ENCODE data around the gene RRAD. TPM values are rescaled to one million over a fixed set of nuclear protein-coding genes. Genes with fewer than 3 reads are reported as not detected.

RRAD gene
- polyA plus RNA-seq, 3 donors: 2.4 to 3.3 (median 2.8) TPM

DNA sequence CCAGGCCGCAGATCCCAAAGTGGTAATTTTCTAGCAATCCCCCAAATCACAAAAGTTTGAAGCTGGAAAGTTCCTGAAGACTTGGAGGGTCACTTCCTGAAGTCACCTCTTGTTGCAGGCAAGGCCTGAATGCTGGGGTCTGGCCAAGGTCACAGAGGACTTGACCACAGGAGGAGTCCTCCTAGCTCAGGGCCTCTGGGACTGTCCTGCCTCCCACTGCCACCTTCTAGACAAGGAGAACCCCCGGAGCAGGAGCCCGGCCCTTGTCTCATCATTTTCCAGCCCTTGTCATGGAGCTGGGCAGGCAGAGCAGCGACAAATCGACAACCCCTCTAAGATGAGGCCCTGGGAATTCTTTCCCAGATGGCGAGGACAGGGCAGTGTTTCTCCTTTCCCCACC lies 7.0 kb downstream of the RRAD start:
- DNase-seq: no peak

- no peak for DNase-seq
Measured at GRCh38 chr16:66917741-66918140, 7.6 kb downstream of the RRAD start.

DNA sequence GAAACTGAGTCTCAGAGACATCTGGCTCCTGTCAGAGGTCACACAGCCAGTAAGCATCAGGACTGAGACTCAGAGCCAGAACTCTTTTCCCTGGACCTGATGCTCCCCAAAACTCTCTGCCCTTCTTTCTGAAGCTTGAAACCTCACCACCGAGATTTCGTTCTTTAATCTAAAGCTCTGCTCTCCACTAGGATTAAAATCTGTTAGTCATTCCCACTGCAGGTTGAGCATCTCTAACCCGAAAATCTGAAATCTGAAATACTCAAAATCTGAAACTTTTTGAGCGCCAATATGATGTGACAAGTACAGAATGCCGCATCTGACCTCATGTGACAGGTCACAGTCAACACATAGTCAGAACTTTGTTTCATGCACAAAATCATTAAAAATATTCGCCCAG lies 8.8 kb downstream of the RRAD start:
- no peak for DNase-seq

- no peak for DNase-seq
Measured at GRCh38 chr16:66915041-66915440, 10.3 kb downstream of the RRAD start.

DNA sequence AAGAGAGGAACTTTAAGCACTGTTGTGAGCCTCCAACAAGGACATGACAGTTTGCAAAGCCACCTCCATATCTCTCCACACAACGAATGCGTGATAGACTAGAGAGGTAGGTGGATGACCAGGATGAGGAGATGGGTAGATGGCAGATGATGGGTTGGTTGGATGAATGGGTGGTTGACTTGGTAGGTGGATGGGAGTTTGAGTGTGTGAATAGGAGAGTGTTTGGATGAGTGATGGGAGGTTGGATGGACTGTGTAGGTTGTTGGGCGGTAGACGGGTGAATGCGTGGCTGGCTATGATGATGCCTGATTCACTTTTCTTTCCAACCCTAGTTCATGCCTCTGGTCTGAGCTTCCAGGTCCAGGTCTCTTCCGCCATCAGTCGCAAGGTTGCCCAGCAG lies 10.8 kb downstream of the RRAD start:
- no peak for DNase-seq

- no peak for DNase-seq
Measured at GRCh38 chr16:66913711-66914110, 11.6 kb downstream of the RRAD start.

GRCh38 chr16:66913081-66913480 lies 12.3 kb downstream of the RRAD start:
- no peak for DNase-seq

DNA sequence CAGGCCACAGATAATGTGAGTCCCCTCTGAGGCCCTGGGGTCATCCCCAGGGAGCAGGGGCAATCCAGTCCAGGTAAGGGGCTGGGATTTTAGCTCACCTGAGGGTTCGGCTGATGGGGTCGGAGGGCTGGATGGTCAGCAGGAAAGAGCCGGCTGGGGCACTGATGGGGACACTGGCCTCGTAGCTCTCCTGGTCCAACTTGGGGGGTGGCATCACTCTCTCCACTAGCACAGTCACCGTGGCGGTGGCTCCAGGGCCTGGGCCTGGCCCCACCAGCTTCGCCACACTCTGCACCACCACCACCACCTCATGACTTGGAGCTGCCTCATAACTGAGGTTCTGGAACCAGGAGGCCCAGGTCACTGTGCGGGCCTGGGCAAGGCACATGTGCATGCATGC lies 13.5 kb downstream of the RRAD start:
- no peak for DNase-seq

GRCh38 chr16:66911112-66911511 lies 14.2 kb downstream of the RRAD start:
- DNase-seq: no peak

DNA sequence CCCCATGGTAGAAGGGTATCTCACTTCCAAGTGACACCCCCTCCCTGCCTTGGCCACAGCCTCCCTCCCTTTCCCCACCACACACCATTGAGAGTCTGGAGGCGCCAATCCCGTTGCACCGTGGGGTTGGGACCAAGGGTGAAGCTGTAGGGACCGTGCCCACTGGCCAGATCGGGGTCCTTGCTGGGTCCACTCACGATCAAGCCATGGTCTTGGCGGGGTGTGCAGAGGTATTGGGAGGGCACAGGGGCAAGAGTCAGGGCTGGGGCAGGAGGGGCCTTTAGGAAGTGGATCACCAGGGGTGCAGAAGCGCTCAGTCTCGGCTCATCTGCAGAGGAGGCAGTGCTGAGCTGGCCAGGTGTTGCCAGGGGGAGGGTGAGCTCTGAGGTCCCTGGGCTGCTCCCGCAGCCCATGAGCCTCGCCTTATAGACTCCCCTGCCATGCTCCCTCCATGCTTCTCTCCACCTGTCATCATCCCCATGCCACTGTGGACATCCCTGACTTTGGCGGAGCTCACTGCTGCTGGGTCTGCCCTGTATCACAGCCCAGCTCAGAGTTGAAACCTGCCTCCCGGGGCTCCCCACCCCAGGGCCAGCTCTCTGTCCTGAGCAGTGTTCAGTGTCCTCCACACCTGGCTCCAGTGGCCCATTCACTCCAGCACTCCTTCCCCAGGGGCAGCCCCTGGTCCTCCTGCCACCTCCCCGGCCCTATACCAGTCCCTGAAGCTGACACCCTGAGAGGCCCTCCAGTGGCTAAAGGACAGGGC lies 15.0 kb downstream of the RRAD start:
- DNase-seq: no peak

- no peak for DNase-seq
Measured at GRCh38 chr16:66908762-66909559, 16.4 kb downstream of the RRAD start.

- DNase-seq: no peak
Measured at GRCh38 chr16:66908116-66908515, 17.2 kb downstream of the RRAD start.

DNA sequence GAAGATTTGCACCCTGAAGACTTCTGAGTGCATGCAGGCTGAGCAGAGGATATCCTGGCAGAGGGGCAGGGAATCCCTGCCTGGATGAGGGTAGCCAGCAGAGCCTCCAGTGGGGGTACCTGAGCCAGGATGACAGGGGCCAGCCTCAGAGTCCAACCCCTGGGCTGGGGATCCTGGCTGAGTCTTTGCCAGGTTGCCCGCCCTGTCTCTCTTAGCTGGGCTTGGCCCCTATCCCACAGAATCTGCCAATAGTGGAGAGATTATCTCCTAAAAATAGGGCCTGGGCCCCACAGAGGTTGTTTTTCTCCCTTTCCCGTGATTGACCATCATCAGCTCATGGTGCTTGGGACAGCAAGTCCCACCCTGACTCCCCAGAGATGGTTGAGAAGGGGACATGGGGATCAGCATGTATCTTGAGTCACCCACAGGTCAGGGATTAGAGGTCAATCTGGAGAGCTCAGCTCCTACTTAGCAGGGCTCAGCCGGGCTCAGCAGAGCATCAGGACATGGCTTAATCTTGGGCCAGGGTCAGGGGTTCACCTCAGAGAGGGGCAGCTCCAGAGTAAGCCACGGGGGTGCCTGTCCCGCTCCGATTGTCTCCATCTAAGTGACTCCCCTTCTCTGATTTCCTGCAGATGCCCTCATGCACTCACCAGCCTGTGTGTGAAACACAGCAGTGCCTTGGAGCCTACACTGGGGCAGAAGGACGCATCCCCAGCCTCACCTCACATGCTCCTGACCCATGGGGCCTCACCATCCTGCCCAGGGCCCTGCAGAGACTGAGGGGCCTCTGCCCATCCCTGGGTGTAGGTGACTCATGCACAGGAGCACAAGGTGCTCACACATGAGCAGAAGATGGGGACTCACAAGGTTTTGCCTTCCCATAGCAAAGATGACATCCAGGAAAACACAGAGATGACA lies 18.2 kb downstream of the RRAD start:
- no peak for DNase-seq

DNA sequence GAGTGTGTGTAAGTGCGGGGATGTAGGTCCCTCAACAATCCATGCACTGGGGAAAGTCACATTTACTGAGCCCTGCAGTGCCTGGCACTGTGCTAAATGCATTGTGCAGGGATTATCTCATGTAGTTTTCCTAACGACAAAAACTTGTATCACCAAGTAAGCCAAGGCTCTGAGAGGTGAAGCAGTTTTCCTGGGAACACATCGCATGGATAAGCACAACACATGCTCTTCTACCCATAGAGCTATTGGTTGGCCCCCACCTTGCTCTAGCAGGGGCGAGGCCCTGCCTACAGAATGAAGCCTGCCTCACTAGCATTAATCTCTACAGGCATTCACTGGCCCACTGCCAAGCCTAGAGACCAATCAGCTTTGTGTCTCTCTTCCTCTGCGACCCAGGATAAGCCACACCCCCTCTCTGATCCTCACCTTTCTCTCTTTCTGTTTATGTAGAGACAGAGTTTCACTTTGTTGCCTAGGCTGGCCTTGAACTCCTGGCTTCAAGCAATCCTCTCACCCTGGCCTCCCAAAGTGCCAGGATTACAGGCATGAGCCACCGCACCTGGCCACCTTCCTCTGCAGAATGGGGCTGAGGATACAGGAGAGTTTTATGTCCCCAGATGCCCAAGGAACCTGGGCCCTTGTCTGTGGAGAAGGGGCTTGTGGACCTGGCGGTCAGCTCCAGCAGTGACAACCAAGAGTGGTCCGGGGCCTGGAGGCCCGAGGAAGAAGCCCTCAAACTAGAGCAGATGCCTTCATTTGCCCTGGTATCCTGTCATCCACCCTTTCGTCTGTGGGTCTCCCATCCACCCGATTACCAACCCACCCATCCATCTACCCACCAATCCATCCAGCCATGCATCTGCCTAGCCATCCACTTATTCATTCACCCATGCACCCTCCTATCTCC lies 19.4 kb downstream of the RRAD start:
- peak; percentile 68 for DNase-seq

GRCh38 chr16:66904846-66905632 lies 20.3 kb downstream of the RRAD start:
- no peak for DNase-seq

- no peak for DNase-seq
Measured at GRCh38 chr16:66904428-66904845, 20.9 kb downstream of the RRAD start.

DNA sequence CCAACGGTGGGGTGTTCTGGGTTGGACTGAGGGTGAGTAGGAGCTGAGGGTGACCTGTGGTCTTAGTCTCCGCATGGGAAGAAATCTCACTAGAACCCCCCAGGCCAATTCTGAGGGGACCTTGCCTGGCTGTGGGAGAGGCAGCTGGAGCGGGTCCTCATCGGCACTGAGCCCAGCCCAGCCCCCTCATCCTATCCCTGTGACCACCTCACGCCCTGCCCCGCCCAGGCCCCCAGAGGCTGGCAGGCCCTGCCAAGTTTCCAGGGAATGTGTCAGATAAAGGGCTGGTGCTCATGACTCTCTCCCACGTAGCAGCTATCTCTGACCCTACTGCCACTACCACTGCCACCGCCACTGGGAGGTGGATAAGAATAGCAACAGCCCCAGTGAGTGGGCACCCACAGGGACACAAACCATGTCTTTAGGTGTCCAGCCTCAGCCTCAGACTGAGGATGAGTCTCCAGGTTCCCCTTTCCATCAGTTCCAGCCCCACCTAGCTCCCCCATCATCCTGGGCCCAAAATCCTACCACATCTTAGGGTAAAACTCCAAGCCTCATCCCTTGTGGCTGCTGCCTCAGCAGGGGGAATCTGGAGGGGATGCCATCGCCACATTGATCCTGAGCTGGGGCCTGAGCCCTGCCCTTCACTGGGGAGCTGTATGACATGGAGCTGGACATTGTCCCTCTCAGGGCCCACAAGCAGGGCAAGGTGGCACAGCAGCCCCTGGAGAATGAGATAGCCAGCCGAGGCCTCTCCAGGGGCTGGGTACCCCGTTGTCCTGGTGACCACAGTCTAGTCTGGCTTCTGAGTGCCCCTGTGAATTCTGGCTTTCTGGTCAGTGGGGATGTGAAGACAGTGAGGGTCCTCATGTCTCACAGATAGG lies 21.5 kb downstream of the RRAD start:
- DNase-seq: no peak

DNA sequence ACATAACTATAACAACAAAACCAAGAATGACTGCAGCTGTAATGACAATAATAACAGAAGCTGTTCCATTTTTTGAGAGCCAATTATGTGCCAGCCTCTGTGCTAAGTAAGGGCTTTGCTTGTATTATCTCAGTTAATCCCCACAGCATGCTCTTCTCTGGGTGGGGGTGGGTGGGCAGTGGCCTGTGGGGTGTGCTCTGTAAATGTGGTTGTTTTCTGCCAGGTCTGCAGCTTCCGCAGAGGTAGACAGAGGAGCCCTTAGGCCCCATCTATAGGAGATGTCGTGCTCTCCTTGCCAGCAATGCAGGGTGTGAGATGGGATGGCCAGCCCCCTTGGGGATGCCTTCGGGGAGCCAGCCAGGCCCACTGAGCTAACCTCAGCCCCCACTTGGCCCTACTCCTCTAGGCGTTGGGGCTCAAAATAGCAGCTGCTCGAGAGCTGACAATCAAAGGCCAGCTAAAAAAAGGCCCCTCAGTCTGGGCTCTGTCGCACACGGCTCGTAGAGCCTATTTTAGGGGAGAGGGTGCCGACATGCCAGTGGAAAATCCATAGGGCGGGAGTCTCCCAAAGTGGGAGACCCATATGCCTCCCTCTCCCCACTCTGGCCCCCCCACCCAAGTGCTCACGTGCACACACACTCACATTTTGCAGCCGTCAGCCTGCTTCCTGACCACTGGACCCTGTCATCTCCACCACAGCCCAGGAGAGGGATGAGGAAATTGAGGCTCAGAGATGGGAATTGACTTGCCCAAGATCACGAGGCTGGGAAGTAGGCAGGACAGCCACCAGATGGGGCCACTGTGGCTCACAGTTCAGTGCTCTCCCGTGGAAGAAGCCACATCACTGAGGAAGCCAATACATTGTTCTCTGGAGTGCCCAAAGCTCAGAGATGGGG lies 22.4 kb downstream of the RRAD start:
- no peak for DNase-seq
